HuH-7.5 (cell line): ENCODE data around the gene CADPS2.
A peak's percentile ranks its signal among the peaks of the same experiment; 100 is the strongest.
"Not testable (repeated sequence)": the region's sequence is repeated elsewhere in the genome, so short reads cannot be mapped to it uniquely, and the experiment has no call there.

Experiments
- DNase-seq: peaks from one replicate; pipeline ENCODE4 v3.0.0; 2011; ENCODE audit warnings: low spot score

The CADPS2 gene

DNA sequence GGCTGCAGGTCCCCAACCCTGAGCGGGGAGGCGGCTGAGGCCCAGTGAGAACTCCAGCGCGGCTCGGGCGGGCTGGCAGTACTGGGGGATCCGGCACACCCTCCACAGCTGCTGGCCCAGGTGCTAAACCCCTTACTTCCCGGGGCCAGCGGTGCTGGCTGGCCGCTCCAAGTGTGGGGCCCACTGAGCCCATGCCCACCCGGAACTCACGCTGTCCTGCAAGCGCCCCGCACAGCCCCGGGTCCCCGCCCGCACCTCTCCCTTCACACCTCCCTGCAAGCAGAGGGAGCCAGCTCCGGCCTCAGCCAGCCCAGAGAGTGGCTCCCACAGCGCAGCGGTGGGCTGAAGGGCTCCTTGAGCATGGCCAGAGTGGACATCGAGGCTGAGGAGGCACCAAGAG is 212.3 kb downstream of the CADPS2 start:
- DNase-seq: no peak

- no peak for DNase-seq
Measured at GRCh38 chr7:122672536-122672935, 213.7 kb downstream of the CADPS2 start.

DNA sequence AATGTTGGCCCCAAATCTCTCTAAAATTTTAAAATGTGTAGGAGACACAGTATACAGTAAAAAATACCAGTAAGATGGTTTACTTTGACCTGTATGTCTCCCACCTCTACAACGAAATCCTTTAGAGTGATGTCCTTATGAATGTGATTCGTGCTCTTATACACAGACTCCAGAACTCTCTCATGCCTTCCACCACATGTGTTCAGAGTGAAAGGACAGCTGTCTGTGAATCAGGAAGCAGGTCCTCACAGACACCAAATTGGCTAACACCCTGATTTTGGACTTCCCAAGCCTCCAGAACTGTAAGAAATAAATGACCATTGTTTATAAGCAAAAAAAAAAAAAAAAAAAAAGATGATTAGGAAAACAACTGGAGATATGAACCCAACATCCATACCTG is 222.5 kb downstream of the CADPS2 start:
- DNase-seq: no peak

DNA sequence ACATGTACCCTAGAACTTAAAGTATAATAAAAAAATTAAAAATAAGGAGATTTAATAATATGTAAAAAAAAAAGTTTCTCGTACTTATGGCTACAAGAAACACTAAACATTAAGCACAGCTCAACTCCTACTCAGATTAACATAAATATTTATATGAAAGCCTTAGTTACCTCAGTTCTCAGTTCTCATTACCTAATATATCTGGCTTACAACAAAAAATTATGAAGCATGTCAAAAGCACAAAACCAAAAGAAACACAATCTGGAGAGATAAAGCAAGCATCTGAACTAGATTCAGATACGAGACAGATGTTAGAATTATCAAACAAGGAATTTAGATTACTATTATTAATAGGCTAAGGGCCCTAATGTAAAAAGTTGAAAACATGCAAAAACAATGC is 227.4 kb downstream of the CADPS2 start:
- no peak for DNase-seq

DNA sequence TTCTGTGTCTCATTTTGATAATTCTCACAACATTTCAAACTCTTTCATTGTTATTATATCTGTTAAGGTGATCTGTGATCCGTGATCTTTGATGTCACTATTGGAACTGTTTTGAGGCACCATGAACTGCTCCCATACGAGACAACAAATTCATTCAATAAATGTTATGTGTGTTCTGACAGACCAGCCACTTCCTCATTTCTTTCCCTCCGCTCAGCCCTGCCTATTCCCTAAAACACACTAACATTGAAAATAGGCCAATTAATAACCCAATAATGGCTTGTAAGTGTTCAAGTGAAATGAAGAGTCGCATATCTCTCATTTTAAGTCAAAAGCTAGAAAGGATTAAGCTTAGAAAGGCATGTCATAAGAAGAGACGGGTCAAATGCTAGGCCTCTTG is 232.6 kb downstream of the CADPS2 start:
- DNase-seq: no peak

- DNase-seq: no peak
Measured at GRCh38 chr7:122652876-122653275, 233.4 kb downstream of the CADPS2 start.

DNA sequence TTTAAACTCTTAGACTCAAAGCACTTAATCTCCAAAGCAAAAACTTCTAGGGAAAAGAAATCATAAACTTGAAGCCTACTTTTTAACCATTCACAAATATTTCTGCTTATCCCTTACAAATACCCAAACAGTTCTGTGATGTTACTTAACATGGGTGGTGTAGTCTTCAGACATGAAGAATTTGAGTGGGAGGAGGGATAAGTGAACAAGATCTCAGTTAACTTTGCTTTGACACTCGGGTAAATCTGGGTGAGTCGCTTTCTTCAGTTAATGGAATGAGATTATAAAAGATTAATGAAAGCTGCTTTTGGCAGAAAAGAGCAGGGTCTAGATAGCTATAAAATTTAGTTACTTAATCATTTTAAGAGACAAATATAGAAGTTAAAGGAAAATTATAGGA is 234.8 kb downstream of the CADPS2 start:
- no peak for DNase-seq

- no peak for DNase-seq
Measured at GRCh38 chr7:122643250-122643649, 243.0 kb downstream of the CADPS2 start.

- no peak for DNase-seq
Measured at GRCh38 chr7:122638459-122638858, 247.8 kb downstream of the CADPS2 start.

DNA sequence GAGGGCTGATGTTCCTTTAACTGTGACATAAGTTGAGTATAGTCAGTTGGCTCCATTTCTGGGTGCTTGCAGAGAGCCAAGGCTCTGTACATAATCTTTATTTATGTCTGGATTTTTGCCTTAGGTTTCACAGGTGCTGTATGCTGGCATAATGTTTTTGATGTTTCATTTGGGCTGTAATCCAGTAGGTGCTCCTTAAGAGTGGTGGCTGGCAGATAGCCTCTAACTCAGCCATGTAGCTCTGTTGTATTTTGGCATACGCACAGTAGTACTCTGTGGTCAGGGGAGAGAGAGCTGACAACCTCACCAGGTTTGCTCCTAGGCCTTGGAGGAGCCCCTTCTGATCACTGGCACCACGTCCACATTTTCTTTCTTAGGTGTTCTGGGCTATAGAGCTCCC is 248.5 kb downstream of the CADPS2 start:
- DNase-seq: no peak

GRCh38 chr7:122635481-122635880 is 250.8 kb downstream of the CADPS2 start:
- not testable (repeated sequence) for DNase-seq

DNA sequence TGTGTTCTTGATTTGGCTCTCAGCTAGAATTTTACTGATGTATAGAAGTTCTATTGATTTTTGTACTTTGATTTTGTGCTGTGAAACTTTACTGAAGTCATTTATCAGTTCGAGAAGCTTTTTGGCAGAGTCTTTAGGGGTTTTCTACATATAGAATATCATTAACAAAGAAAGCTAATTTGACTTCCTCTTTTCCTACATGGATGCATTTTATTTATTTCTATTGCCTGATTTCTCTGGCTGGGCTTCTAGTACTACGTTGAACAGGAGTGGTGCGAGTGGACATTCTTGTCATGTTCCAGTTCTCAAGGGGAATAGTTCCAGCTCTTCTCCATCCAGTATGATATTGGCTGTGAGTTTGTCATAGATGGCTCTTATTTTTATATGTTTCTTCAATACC is 252.8 kb downstream of the CADPS2 start:
- DNase-seq: no peak

DNA sequence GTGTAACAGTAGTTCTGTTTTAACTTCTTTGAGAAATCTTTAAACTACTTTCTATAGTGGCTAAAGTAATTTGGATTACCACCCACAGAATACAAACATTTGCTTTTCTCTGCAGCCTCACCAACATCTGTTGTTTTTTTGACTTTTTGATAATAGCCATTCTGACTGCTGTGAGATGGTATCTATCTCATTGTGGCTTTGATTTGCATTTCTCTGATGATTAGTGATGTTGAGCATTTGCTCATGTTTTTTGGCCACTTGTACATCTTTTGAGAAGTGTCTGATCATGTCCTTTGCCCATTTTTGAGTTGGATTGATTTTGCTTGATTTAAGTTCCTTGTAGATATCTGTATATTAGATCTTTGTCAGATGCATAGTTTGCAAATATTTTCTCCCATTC is 254.0 kb downstream of the CADPS2 start:
- no peak for DNase-seq

GRCh38 chr7:122629412-122629953 is 256.8 kb downstream of the CADPS2 start:
- no peak for DNase-seq

DNA sequence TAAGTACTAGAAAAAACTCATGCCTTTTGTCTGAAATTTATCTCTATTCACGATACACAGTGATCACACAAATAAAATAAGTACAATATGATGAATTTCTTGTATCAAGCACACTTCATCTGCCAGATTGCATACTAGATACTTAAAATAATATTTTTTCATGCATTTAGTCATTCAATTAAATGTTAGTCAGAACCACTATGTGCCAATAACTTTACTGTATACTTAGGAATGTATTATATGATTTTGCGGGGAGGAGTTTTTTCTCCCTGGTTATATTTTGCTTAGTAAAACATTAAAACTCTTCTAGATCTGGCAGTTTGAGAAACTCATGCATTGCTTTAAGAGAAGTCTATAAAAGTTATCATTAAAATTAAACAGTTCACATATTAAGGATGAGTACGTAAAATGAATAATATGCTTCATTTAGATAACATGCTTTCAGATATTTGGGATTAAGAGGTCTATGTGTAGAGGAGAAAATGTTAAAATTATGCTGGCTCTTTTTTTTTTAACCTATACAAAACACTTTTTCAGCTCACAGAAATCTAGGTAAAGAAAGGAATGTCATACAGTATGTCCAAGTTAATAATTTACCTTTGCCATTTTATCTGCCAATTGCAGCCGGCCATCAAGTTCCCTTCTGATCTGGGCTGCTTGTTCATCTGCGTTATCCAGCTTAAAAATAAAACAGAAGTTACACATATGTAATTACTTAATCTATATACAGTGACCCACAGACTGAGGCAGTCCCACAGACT is 257.4 kb downstream of the CADPS2 start:
- DNase-seq: peak; percentile 20

DNA sequence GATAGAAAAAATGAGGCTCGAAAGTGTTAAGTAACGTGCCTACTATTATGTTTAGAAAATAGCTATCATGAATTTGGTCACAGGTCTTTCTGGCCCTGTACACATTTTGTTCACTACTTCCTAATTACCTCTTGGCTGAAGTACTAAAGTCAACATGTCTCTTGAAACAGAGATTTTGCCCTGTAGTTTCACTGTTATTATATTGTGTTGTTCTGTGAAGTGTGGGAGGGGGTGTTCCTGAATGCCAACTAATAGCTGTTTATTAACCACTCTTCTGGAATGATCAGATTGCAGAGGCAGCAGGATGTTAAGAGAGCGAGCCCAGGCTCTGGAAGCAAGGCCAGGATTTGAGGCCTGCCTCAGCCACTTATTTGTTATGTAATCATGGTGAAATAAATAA is 259.5 kb downstream of the CADPS2 start:
- DNase-seq: no peak

- no peak for DNase-seq
Measured at GRCh38 chr7:122622682-122623081, 263.6 kb downstream of the CADPS2 start.

DNA sequence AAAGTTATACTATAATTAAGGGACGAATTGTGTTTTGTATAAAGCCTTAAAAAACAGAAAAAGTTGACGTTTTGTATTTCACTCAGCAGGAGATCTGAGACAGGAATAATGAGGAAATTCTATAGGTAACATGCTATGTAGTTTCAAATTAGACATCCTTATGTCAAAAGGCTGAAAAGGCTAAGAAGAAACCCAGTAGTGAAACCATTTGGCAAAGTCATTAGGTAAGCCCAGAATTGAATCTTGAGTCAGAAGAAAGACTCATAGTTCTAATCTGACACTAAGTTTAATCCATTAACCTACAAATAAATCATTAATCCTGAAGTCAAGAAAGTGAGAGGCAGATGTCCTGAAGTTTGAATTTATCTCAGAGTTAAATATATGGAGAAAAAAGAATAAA is 266.6 kb downstream of the CADPS2 start:
- no peak for DNase-seq

DNA sequence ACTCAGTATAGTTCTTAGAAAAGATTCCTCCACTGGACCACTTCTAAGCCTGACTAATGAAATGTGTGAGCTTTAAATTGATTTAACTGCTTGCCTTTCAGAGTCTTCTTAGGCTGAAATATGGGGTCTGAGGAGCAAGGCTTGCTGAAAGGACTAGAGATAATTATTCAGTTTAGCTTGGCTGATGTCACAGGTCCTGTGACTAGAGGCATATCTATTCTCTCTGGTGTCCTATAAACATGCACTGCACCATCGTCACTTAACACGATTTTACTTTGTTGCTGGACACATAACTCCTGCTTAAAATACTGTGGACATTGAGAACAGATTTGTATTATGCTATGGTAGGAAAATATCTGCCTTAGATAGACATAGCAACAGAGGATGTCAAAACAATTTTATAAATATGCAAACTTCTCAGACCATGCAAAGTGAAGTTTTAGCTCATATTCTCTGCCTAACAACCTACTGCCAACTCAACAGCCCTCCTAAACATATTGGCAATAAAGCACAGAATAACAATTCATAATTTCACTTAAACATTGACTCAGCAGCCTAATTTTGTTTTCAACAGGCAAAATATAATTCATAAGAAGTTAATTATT is 267.6 kb downstream of the CADPS2 start:
- DNase-seq: no peak

DNA sequence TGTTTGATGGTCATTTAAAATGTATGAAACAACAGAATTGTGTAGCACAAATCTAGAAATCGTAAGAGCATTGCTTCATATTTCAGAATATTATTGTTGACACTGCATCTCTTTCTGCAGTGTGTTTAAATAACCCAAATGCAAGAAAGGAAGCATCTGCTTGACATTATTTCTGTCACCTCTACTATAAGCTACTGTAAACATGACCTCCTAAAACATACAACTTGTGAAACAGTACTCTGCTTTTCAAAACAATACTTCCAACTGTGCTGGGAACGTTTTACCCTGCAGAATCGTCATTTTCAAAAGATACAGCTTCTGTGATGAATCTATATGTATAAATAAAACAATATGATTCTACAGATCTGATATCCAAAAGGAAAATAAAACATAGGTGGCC is 269.3 kb downstream of the CADPS2 start:
- DNase-seq: no peak

DNA sequence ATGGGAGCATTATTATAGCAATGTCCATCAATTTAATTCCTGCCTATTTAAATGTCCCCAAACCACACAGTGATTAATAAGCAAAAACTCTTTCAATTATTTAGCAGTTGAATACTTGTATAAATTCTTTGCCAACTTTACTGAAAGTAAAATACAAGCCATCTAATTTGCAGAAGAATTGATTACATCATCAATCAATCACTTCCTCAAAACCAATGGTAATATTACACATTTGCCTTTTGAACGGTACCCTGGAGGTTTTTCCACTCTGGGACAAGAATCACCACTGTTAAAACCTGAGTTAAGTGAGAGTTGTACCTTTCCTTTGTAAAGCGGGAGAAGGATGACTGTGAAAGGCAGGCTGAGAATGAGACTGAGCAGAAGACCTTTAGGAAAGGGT is 280.3 kb downstream of the CADPS2 start:
- DNase-seq: no peak

DNA sequence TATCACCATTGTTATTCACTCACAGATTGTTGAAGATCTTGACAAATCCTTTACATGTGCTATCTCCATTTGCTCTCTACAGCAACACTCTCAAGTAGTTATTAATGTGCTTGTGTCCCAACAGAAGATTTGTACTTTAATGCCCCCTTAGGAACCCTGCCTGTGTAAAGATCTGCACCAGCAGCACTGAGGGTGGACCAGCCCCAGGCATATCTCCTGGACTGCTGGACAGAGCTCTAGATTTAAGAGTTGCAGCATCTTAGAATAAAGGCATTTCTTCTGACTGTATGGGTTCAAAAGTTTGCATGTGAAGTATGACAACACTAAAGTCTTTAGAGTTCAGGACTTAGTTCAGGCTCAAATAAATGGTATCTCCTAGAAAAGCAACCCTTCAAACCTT is 282.0 kb downstream of the CADPS2 start:
- DNase-seq: no peak

DNA sequence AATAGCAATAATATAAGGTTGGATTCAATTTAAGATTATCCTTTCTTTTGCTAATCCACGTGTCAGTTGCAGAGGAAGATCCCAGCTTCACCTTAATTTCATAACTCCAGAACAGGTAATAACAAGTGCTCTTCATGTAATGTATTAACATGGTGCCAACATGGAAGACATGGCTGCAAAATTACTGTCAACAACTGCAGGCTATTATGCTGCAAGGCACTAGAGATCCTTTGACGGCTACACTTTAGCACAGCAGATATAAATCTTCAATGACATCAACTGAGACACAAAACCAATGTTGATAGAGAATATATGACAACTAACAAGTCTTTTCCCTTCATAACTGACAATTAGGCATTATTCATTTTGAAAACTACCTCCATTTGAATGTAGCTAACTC is 283.5 kb downstream of the CADPS2 start:
- no peak for DNase-seq

GRCh38 chr7:122600630-122601029 is 285.6 kb downstream of the CADPS2 start:
- DNase-seq: no peak
